ENCODE data around the gene CELA2B.

GRCh38 chr1:15479654-15480347 is 3.9 kb downstream of the CELA2B start:
- TF ChIP-seq POLR2A (IDR thresholded peaks at IDR 0.05; ENCODE audit: low read depth, low read length): no peak
- TF ChIP-seq FOXK2 (IDR thresholded peaks at IDR 0.05): no peak
- TF ChIP-seq, protein P1, sequence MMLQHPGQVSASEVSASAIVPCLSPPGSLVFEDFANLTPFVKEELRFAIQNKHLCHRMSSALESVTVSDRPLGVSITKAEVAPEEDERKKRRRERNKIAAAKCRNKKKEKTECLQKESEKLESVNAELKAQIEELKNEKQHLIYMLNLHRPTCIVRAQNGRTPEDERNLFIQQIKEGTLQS (IDR thresholded peaks at IDR 0.05; ENCODE audit: borderline replicate concordance, extremely low read depth, low read depth, low read length): no peak
- TF ChIP-seq SRF (IDR thresholded peaks at IDR 0.05; ENCODE audit: low read depth in 2 of 2, low read length in 2 of 2): no peak
- TF ChIP-seq SIN3A (IDR thresholded peaks at IDR 0.05; ENCODE audit: low read depth, low read length): no peak
- TF ChIP-seq POLR2AphosphoS5 (IDR thresholded peaks at IDR 0.05; ENCODE audit: low read length): no peak
- no peak for TF ChIP-seq ZSCAN29 (IDR thresholded peaks at IDR 0.05)

All from GM12878 (cell line).